DND-41 (cell line): Measurements from ENCODE around the gene PRKCB.

Experiments used
- EZH2 ChIP-seq: IDR thresholded peaks from 3 replicates; pipeline ENCODE4 v1.6.1; 2012; ENCODE audit warnings: borderline replicate concordance, low read depth, mild to moderate bottlenecking, moderate library complexity, low read length, inconsistent platforms; ENCODE audit not compliant: severe bottlenecking
- TF ChIP-seq, protein P1 (sequence below): IDR thresholded peaks from 2 replicates; pipeline ENCODE4 v1.5.1; 2012; ENCODE audit warnings: borderline replicate concordance, low read length, moderate library complexity, mild to moderate bottlenecking; ENCODE audit not compliant: poor library complexity, severe bottlenecking; ENCODE audit errors: extremely low read depth

DNA sequence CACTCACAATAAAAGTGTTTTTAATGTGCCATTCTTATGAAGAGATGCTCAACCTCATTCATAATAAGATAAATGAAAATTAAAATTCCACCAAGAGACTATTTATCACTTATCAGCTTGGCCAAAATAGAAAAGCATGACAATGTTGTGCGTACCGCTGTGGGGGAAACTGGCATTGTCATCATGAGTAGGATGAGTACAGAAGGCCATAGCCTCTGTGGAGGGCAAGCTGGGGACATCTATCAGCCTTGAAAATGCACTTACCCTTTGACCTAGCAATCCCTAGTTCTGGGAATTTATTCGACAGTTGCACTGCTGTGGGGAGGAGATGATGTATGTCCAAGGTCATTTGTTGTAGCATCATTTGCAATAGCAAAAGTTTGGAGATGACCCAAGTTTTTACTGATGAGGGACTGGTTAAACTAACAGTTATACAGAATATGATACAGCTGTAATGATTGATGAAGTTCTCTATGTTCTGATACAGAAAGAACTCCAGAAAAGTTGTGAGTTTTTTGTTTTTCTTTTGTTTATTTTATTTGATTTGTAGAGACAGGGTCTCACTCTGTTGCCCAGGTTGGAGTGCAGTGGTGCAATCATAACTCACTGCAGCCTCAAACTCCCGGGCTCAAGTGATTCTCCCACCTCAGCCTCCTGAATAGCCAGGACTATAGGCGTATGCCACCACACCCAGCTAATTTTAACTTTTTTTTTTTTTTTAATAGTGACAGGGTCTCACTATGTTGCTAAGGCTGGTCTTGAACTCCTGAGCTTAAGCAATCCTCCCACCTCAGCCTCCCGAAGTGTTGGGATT is 13.7 kb upstream of the PRKCB start:
- no peak for TF ChIP-seq EZH2
- TF ChIP-seq, protein P1, sequence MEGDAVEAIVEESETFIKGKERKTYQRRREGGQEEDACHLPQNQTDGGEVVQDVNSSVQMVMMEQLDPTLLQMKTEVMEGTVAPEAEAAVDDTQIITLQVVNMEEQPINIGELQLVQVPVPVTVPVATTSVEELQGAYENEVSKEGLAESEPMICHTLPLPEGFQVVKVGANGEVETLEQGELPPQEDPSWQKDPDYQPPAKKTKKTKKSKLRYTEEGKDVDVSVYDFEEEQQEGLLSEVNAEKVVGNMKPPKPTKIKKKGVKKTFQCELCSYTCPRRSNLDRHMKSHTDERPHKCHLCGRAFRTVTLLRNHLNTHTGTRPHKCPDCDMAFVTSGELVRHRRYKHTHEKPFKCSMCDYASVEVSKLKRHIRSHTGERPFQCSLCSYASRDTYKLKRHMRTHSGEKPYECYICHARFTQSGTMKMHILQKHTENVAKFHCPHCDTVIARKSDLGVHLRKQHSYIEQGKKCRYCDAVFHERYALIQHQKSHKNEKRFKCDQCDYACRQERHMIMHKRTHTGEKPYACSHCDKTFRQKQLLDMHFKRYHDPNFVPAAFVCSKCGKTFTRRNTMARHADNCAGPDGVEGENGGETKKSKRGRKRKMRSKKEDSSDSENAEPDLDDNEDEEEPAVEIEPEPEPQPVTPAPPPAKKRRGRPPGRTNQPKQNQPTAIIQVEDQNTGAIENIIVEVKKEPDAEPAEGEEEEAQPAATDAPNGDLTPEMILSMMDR: no peak
